Uterus (tissue), 2 donors: ENCODE measurements around the gene CENPO.

ENCODE experiments used
- CTCF ChIP-seq, 4 experiments: fragments of 200-600 bp in 2 of 4; fragments of 450-650 bp in 2 of 4; sonication (generic) in 2 of 4; IDR thresholded peaks; one replicate each; pipeline ENCODE4 v1.5.1; 2016 to 2019; ENCODE audit warnings: antibody characterized with exemption in 4 of 4, mild to moderate bottlenecking in 2 of 4, moderate library complexity in 1 of 4
- POLR2A ChIP-seq, 2 donors: fragments of 450-650 bp; IDR thresholded peaks; one replicate each; pipeline ENCODE4 v1.6.1; 2016; ENCODE audit warnings: antibody characterized with exemption in 2 of 2, mild to moderate bottlenecking in 1 of 2, moderate library complexity in 1 of 2

- no peak for TF ChIP-seq CTCF (IDR thresholded peaks at IDR 0.05)
- TF ChIP-seq POLR2A (IDR thresholded peaks at IDR 0.05) = no peak
Measured at GRCh38 chr2:24852431-24853020, 59.3 kb downstream of the CENPO start.
